Gastroesophageal sphincter (tissue), 3 donors: ENCODE data around the gene METTL16.

Source experiments
- CTCF ChIP-seq, 4 experiments: fragments of 200-600 bp in 2 of 4; fragments of 450-650 bp in 2 of 4; sonication (generic) in 1 of 4; IDR thresholded peaks; one replicate each; pipeline ENCODE4 v1.5.1; 2017 to 2019; ENCODE audit warnings: antibody characterized with exemption in 4 of 4, mild to moderate bottlenecking in 2 of 4, moderate library complexity in 2 of 4
- POLR2AphosphoS5 ChIP-seq: sonication (generic); formaldehyde crosslinking; IDR thresholded peaks from one replicate; pipeline ENCODE4 v1.6.1; 2017; ENCODE audit warnings: antibody characterized with exemption

GRCh38 chr17:2549392-2550211 lies 37.9 kb upstream of the METTL16 start:
- no peak for TF ChIP-seq POLR2AphosphoS5
- no peak for TF ChIP-seq CTCF (IDR thresholded peaks at IDR 0.05)
